ACC112 (cell line): ENCODE measurements around the gene NINL.
A peak's percentile ranks its signal among the peaks of the same experiment; 100 is the strongest.

Source experiments
- H2AFZ ChIP-seq: fragments of 200-600 bp; sonication (generic); one replicate; pipeline ENCODE4 v1.6.0; 2017; ENCODE audit warnings: antibody characterized with exemption, low read length; ENCODE audit not compliant: unreplicated experiment
- H3K27ac ChIP-seq: fragments of 200-600 bp; sonication (generic); 2 replicates; pipeline ENCODE4 v1.5.1; 2014; ENCODE audit warnings: low read depth, mild to moderate bottlenecking, antibody characterized with exemption, low read length, moderate library complexity
- H3K27me3 ChIP-seq: fragments of 200-600 bp; sonication (generic); 2 replicates; pipeline ENCODE4 v1.6.1; 2014; ENCODE audit warnings: mild to moderate bottlenecking, antibody characterized with exemption, low read length, moderate library complexity, mixed read lengths; ENCODE audit not compliant: insufficient read depth
- H3K36me3 ChIP-seq: fragments of 200-600 bp; sonication (generic); 2 replicates; pipeline ENCODE4 v1.6.1; 2016; ENCODE audit warnings: mild to moderate bottlenecking, antibody characterized with exemption, low read length, moderate library complexity, mixed read lengths; ENCODE audit not compliant: insufficient read depth
- H3K4me1 ChIP-seq: fragments of 200-600 bp; sonication (generic); one replicate; pipeline ENCODE4 v1.6.1; 2016; ENCODE audit warnings: low read length, mixed read lengths; ENCODE audit not compliant: insufficient read depth, unreplicated experiment, control insufficient read depth
- H3K4me3 ChIP-seq: fragments of 200-600 bp; sonication (generic); 2 replicates; pipeline ENCODE4 v1.5.1; 2014; ENCODE audit warnings: mild to moderate bottlenecking, low read depth, low read length
- H3K79me2 ChIP-seq: fragments of 200-600 bp; sonication (generic); one replicate; pipeline ENCODE4 v1.6.0; 2016; ENCODE audit warnings: low read length; ENCODE audit not compliant: control insufficient read depth, unreplicated experiment, insufficient read depth

NINL gene

DNA sequence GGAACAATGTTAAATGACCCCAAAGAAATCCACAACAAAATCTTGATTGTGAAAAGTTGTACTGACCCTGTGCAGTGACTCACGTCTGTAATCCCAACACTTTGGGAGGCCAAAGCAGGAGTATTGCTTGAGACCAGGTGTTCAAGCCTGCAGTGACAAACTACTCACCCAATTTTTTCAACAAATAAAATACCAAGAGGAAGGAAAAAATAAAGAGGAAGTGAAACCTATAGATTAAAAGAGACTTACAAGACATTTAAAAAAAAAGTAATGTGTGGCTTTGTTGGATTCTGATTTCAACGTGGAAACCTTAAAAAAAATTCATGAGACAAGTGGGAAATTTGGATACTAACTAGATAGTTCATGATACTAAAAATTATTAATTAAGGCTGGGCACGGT lies 146.0 kb downstream of the NINL start:
- Histone ChIP-seq H3K4me3 (no peak overlapping the region), H3K27ac (no peak overlapping the region), H3K27me3 (no peaks in the 10 kb centered on the region), H3K36me3 (peaks cover 17% of the 10 kb centered on the region), H3K79me2 (no peaks in the 10 kb centered on the region), H2AFZ (no peak overlapping the region), H3K4me1 (no peaks in the 10 kb centered on the region)

DNA sequence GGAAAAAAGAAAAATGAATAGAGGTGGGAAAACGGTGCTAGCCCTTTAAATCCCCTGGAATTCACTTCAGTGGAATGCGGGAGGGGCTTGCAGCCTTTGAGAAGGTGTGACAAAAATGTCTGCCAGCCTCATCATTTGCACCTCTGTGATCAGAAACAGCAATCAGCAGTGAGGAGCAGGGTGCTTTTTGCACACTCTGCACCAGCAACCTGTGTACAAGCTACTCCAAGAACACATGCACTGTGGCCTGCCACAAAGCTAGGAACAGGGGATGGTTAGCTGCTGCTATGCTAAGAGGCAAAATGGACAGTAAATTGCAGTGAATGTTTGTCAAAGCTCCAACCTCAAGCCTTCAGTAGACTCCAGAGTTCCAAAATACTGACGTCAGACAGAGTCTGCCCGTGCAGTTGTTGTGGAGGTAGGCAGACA lies 148.2 kb downstream of the NINL start:
- peaks cover 17% of the 10 kb centered on the region for H3K36me3 ChIP-seq
- H3K4me1 ChIP-seq: no peaks in the 10 kb centered on the region
- no peaks in the 10 kb centered on the region for H3K27me3 ChIP-seq
- no peak overlapping the region for H3K4me3 ChIP-seq
- no peak overlapping the region for H3K27ac ChIP-seq
- H2AFZ ChIP-seq: no peak overlapping the region
- H3K79me2 ChIP-seq: no peaks in the 10 kb centered on the region

DNA sequence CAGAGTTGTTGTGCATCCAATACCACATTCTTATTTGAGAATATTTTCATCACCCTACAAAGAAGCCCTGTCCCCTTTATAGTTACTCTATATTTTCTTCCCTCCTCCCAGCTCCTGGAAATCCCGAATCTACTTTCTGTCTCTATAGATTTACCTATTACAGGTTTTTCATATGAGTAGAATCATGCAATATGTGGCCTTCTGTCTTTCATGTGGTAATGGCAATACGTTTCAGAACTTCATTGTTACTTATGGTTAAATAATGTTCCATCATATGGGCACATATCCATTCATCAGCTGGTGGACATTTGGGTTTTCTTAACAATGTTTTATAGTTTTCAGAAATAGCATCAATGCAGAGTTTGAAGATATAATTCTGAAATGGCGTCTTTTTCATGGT lies 160.8 kb downstream of the NINL start:
- H3K36me3 ChIP-seq: peaks cover 38% of the 10 kb centered on the region
- no peak overlapping the region for H3K27ac ChIP-seq
- no peaks in the 10 kb centered on the region for H3K27me3 ChIP-seq
- H3K4me3 ChIP-seq: no peak overlapping the region
- no peaks in the 10 kb centered on the region for H3K79me2 ChIP-seq
- no peak overlapping the region for H2AFZ ChIP-seq
- H3K4me1 ChIP-seq: no peaks in the 10 kb centered on the region

DNA sequence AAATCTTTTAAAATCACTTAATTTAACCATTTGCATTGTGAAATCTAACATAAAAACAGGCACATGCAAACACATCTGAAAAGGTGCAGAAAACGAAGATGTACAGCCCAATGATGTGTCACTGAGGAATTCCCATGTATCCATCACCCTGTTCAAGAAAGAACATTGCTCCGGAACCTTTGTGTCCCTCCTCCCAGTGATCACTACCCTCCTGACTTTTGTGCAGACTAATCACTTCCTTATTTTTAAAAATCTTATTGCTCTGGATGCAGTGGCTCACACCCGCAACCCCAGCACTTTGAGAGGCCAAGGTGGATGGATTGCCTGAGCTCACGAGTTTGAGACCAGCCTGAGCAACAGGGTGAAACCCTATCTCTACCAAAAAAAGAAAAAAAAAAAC lies 163.3 kb downstream of the NINL start:
- peaks cover 9% of the 10 kb centered on the region for H3K4me1 ChIP-seq
- no peak overlapping the region for H2AFZ ChIP-seq
- H3K27ac ChIP-seq: no peak overlapping the region
- H3K27me3 ChIP-seq: no peaks in the 10 kb centered on the region
- peaks cover 38% of the 10 kb centered on the region for H3K36me3 ChIP-seq
- H3K79me2 ChIP-seq: no peaks in the 10 kb centered on the region
- no peak overlapping the region for H3K4me3 ChIP-seq

DNA sequence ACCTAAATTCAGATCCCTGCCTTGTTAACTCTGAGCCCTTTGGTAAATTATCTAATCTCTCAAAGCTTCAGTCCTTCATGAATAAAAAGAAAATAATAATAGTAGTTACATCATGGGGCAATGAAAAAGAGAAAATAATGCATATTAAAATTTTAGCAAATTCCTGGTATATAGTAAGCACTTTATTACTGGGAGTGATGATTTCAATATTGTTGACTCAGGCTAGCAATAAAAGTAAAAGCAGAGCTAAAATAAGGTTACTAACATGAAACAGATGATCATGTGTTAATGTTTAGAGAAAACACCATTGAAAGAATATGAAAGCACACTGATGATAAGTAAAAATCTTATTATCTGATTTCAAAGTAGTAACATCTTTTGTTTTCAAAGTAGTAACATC lies 164.2 kb downstream of the NINL start:
- H3K4me1 ChIP-seq: peaks cover 9% of the 10 kb centered on the region
- no peak overlapping the region for H3K27ac ChIP-seq
- H2AFZ ChIP-seq: no peak overlapping the region
- no peak overlapping the region for H3K4me3 ChIP-seq
- H3K79me2 ChIP-seq: no peaks in the 10 kb centered on the region
- peaks cover 29% of the 10 kb centered on the region for H3K36me3 ChIP-seq
- no peaks in the 10 kb centered on the region for H3K27me3 ChIP-seq

DNA sequence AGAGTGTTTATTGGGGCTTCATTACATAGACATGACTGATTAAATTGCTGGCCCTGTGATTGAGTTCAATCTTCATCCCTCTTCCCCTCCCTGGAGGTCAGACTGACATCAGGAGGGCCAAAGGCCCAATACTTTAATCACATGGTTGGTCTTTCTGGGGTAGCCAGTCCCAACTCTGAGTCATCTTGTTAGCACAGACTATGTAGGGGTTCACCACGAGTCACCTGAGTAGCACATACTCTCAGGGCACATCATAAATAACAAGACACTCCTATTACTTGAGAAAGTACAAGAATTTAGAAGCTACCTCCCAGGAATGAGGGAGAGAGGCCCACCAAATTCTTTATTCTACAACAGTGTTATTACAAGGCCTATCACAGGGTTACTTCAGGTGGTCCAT lies 166.6 kb downstream of the NINL start:
- H3K36me3 ChIP-seq: peaks cover 16% of the 10 kb centered on the region; the same call in 1 of the 2 replicates
- no peak overlapping the region for H2AFZ ChIP-seq
- H3K4me3 ChIP-seq: no peak overlapping the region
- peaks cover 9% of the 10 kb centered on the region for H3K4me1 ChIP-seq
- peak overlapping the region; percentile 38; the same call in 1 of the 2 replicates for H3K27ac ChIP-seq
- no peaks in the 10 kb centered on the region for H3K27me3 ChIP-seq
- peaks cover 8% of the 10 kb centered on the region for H3K79me2 ChIP-seq

DNA sequence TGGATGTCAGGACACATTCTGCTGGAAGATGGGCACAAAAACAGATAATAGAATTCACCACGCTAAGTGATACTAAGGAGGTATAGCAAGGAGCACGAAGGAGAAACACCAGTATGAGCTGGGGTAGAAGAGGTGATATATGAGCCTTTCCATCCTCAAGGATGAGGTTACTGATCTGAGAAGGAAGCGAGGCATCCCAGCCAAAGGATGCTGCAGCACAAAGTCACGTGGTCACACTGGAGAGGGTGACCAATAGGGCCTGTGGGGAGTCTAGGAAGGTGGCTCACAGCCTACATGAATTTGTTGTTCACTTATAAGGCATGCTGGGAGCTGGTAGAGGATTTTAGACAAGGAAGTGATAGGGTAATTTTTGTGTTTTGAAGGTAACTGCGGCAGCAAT lies 176.4 kb downstream of the NINL start:
- H3K4me1 ChIP-seq: peaks cover 13% of the 10 kb centered on the region
- peak overlapping the region; percentile 98 for H3K4me3 ChIP-seq
- no peak overlapping the region for H2AFZ ChIP-seq
- H3K27me3 ChIP-seq: no peaks in the 10 kb centered on the region
- peaks cover 46% of the 10 kb centered on the region for H3K79me2 ChIP-seq
- H3K36me3 ChIP-seq: peaks cover 3% of the 10 kb centered on the region; the same call in 1 of the 2 replicates
- no peak overlapping the region for H3K27ac ChIP-seq

DNA sequence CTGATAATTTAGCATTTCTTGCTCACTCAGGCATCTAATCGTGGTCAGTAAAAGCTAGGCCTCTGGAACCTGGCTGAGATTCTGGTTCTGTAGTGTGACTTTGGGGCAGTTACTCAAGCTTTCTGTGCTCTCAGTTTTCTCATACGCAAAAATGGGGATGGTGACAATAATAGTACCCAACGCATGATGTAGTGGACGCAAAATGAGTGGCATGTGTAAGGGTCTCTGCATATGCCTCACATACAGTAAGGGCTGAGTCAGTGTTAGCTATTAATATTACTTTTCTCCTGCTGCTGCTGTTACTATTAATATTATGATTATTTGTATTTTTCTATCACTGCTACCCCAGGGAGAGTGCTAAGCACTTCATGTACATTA lies 177.2 kb downstream of the NINL start:
- Histone ChIP-seq H3K27me3 (no peaks in the 10 kb centered on the region), H3K36me3 (peaks cover 3% of the 10 kb centered on the region; the same call in 1 of the 2 replicates), H3K4me1 (peaks cover 13% of the 10 kb centered on the region), H3K4me3 (peak overlapping the region; percentile 98), H3K79me2 (peaks cover 44% of the 10 kb centered on the region), H2AFZ (peak overlapping the region; percentile 96), H3K27ac (peak overlapping the region; percentile 70)

DNA sequence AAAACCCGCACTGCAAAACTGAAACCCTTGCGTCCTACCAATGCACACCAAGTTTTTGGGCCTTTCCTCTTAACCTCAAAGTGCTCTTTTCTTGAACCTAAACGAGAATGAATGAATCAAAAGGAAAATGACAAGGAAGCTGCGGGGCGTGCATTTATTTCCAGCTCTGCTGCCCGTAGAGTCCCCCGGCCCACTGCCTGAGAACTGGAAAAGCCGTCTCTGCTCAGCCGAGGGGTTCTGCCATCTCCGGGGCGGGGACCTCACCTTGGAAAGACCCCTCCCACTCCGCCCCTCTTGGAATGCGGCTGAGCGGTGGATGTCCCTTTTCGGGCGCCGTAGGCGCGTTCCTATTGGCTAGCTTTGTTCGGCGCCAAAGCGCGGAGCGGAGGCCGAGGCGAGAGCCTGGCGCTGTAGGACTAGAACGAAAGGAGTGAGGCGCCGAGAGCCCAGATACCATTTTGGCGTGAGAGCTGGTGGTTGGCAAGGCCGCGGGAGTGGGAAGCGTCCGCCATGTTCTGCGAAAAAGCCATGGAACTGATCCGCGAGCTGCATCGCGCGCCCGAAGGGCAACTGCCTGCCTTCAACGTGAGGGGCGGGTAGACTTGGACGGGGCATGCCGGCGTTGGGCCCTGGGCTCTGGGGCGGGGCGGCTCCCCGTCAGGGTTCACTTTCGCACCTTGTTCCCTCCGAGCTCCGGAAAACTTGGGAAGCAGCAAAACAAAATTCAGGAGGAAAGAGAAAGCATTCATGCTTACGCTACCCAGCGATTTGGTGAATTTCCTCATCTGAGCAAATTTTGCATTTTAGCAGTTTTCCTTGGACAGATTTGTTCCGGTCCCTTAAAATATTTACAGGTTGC lies 177.8 kb downstream of the NINL start, which contains the start of gene GINS1:
GINS1 (plus strand) TSS at position 363 of the 859 bp plus-strand sequence; CDS start at position 511, 148 bp downstream.
- Histone ChIP-seq H3K27me3 (no peaks in the 10 kb centered on the region), H3K4me3 (peak within 1 kb of the TSS; percentile 98), H3K79me2 (peaks cover 40% of the 10 kb centered on the region), H3K36me3 (peaks cover 3% of the 10 kb centered on the region; the same call in 1 of the 2 replicates), H3K27ac (peak within 1 kb of the TSS; percentile 70), H2AFZ (peak within 1 kb of the TSS; percentile 96), H3K4me1 (peaks cover 13% of the 10 kb centered on the region)
